ENCODE results near the gene SIL1.
A peak's percentile ranks its signal among the peaks of the same experiment; 100 is the strongest.
"Not testable (repeated sequence)": the region's sequence is repeated elsewhere in the genome, so short reads cannot be mapped to it uniquely, and the experiment has no call there.

The SIL1 gene

DNA sequence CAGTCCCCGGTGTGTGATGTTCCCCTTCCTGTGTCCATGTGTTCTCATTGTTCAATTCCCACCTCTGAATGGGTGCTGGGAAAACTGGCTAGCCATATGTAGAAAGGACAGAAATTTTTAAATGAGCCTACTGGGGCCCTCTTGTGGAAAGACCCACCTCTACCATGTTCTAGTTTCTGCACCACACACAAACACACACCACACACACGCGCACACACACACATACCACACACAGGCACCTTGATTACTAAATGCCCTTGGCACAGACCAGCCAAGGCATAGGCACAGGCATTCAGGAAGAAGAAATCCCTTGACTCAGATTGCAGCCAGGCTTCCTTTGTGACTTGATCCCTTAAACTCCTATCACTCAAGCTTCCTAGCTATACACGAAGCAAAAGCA is 60.5 kb downstream of the SIL1 start:
- DNase-seq: no peak

DNA sequence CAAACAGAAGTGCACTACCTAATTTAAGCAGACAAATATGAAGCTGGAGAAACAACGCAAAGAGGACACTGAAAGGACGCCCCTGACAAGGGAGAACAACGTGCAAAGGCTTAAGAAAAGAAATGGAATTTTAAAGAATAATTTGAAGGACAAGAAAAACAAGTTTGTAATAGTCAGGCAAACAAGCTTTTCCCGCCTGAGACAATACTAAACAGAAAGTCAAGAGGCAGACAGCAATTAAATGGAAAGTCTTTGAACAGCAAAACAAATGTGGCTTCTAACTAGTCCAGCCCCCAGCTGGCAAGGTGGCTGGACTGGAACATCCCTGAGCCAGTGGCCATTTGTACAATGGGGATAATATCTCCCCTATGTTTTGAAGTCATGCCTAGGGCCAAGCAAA is 63.3 kb downstream of the SIL1 start:
- no peak for DNase-seq

DNA sequence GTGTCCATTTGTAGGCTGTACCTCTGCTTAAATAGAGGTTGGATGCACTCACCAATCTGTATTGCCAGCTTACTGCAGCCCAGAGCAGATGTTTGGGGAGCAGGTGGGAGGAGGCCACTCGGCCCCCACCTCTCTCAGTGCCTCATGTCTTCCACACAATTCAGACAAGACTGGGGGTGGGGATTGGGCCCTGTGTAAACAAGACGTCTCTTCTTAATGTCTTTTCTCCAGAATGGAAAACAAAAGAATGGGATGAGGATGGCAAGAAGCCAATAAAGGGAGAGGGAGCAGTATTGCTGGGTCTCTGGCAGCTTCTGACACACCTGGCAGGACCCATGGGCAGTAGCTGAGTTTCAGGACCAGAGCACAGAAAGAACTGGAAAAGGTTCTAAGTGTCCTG is 64.9 kb downstream of the SIL1 start:
- peak; percentile 48 for DNase-seq

GRCh38 chr5:139132515-139132914 is 65.7 kb downstream of the SIL1 start:
- DNase-seq: no peak

- no peak for DNase-seq
Measured at GRCh38 chr5:139131921-139132432, 66.2 kb downstream of the SIL1 start.

- peak; percentile 43 for DNase-seq
Measured at GRCh38 chr5:139131465-139131864, 66.7 kb downstream of the SIL1 start.

GRCh38 chr5:139131062-139131461 is 67.1 kb downstream of the SIL1 start:
- no peak for DNase-seq

DNA sequence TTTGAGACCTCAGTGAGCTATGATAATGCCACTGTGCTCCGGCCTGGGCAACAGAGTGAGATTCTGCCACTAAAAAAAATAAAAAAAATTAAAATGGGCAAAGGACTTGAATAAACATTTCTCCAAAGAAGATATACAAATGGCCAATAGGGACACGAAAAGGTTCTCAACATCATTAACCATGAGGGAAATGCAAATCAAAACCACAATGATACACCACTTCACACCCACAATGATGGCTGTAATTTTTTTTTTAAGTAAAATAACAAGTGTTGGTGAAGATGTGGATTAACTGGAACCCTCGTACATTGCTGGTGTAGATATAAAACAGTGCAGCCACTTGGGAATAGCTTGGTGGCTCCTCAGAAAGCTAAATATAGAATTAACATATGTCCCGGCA is 68.0 kb downstream of the SIL1 start:
- DNase-seq: no peak

DNA sequence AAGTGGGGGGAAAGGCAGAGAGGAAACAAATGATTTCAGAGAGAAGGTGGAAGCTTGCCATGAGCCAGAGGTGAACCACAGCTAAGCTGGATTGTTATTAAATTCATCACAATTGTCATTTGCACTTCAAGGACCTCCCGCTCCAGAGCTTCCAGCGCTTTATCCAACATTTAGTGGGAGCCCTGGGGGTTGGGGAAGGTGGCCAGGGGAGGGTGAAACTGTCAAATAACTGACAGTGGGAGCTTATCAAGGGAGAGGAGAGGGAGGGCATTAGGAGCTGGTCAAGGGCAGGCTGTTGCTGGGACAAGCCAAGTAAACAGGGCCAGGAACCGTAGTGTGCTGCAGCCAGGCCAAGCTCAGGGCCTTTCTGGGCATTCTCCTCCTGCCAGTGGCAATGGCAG is 71.5 kb downstream of the SIL1 start:
- DNase-seq: no peak

- no peak for DNase-seq
Measured at GRCh38 chr5:139125991-139126390, 72.2 kb downstream of the SIL1 start.

DNA sequence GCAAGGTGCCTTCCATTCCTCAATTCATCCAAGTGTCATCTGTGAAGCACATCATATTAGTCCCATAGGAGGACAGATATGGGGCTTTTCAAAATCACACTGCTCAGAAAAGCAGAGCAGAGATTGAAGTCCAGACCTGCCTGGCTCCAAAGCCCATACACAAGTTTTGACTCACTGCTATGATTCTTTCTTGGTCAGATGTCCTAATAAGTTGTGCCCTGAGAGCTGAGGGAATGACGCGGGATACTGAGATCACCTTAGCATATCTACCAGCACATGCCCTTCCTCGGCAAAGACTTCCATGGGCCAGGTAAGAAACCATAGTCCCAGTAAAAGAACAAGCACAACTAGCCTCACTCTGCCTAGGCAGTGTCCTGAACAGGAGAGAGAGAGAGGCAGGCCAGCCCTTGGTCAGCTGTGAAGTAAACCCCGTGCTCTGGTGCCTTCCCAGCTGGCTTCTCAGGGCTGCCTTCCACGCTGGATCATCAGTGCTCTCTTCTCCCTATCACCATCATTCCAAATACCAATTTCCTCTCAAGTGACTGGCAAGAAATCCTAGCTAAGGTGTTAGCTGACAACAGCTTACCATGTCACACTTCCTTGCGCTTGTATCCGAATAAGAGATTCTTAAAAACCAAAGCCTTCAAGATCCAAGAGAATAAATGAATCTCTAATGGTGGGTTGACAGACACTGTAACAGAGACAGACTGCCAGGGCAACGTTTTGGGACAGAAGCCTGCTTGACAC is 73.2 kb downstream of the SIL1 start:
- no peak for DNase-seq

- DNase-seq: no peak
Measured at GRCh38 chr5:139121120-139121519, 77.0 kb downstream of the SIL1 start.

- DNase-seq: no peak
Measured at GRCh38 chr5:139120521-139120920, 77.6 kb downstream of the SIL1 start.

DNA sequence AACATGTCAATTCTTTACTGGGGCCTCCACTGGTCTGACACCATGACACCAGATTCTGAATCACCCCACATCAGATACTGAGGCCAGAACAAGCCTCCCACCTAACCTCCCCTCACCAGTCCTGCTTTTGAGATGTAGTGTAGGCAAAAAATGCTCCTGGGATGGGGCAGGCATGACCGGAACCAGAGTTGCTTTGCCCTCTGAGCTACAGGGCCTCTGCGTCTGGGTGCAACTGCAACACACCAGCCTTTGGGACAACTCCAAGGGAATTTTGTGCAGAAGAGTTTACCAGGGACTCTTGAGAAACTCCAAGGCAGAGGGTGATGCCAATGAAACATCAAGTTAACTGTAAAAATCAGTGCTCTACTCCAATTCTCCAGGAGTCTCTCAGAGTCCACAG is 79.4 kb downstream of the SIL1 start:
- DNase-seq: no peak

DNA sequence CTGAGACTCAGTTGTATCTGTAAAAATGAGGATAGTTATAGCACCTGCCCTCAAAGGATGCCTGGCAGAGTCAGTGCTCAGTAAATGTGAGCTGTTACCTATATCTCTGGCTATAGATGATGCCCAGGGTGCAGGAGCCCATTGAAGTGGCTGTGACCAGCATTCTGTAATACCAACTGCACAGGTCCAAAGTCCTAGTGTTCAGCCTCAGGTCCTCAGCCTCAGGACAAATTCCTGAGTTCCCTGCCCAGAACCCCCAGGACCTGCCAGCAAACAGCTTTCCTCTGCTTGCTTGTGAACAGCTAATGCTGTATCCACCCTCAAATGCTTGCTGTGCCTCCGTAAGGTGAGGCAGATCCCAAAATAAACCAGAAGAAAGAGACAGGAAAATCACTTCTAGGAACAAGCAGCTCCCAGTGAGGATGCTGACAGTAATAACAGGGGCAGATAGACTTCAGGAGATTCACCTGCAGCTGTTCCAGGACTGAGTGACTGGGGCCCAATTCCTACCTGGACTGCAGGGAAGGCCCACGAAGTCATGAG is 80.8 kb downstream of the SIL1 start:
- DNase-seq: no peak

DNA sequence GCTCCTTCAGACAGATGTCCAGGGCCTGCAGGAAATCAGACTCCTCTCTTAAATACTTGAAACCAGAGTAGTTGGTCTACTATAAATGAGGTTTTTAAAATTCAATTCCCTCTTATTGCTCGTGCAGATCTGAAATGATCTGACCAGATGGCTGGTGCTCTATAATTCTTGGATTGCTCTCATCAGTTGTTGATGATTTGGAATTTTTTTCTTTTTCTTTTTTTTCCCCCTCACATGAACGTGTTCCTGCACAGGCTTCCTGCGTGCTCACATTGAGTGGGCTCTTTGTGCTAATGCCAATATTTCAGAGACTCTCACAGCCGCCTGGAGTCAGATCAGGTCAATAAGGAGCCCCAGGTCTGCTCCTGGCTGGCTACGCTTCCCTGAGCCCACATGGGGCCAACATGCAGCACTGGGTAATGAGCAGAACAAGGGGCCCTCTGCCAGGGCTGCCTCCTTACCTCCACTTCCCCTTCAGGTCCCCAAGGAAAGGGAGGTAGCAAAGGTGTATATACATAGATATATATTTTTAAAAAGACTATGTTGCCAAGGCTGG is 82.0 kb downstream of the SIL1 start:
- DNase-seq: no peak

DNA sequence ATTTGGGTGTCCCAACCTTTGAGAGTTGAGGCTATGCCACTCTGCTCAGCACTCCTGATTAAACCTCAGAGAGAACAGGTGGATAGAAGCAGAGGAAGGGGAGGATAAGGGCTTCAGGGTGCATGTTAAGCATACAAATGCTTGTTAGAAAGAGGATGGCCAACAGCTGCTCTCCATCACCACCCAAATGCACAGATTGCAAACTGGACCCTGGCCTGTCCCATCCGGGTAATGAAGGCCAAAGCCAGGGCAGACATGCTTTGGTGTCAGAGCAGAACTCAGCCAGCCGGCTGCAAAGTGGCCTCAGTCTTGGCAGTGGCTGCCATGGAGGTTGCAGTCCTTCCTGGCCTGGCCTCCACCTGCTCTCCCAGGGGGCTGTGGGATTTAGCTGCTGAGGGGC is 84.3 kb downstream of the SIL1 start:
- DNase-seq: no peak

DNA sequence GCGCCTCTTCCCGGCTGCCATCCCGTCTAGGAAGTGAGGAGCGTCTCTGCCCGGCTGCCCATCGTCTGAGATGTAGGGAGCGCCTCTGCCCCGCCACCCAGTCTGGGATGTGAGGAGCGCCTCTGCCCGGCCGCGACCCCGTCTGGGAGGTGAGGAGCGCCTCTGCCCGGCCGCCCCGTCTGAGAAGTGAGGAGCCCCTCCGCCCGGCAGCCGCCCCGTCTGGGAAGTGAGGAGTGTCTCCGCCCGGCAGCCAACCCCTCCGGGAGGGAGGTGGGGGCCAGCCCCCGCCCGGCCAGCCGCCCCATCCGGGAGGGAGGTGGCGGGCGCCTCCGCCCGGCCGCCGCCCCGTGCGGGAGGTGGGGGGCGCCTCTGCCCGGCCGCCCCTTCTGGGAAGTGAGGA is 85.8 kb downstream of the SIL1 start:
- not testable (repeated sequence) for DNase-seq

DNA sequence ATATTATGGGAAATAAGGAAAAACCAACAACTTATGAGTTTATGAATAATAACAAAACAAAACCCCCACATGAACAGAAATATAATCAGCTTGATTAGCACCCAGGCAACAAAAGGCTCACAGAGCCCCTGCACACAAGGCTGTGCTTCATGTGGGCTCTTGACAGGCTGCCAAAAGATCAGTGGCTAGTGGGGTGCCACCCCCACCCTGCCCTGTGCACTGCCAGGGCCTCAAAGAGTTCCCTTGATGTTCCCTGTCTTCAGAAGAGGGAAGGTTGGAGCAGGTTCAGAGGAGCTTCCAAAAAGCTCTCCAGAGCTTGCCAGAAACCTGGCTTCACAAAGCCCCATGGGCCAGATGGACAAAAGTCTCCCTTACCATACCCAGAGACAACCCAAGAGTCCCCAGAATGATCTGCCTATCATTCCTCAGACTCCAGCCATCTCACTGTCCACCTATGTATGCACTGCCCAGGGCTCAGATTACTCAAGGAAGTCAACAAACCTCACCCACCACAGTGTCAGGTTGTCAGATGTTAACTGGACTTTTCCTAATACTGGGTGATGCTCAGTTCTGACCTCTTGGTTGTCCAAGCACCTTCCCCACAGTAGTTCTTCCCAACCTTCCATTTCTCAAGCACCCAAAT is 87.5 kb downstream of the SIL1 start:
- DNase-seq: no peak

GRCh38 chr5:139108063-139108824 is 89.9 kb downstream of the SIL1 start:
- DNase-seq: peak; percentile 47

DNA sequence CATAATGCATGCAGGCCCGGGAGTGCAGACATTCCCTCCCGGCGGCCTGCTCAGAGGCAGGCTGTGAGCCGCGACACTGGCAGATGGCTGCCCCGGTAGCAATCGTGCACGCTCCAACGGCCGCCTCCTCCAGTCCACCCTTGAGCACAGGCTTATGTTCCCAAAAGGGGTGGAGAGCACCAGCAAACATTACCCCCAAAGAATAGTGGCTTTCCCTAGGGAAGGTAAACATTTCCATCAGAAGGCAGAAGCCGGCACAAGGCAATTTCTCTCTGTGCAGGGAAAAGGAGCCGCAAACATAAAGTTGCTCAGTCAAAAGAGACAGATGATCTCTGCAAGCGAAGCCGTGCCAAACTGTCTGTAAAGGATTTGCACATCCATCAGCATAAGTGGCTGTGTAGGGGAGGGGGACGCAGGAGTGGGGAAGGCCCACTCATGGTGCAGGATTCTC is 92.5 kb downstream of the SIL1 start:
- DNase-seq: peak; percentile 57

- no peak for DNase-seq
Measured at GRCh38 chr5:139104577-139105276, 93.4 kb downstream of the SIL1 start.
